Activated CD8-positive, alpha-beta memory T cell treated with anti-CD3 and anti-CD28 coated beads, Interleukin-2, amount 50 U/mL, for 1 hour (primary cell): ENCODE results near the gene IFNAR1.
"Not testable (repeated sequence)": the region's sequence is repeated elsewhere in the genome, so short reads cannot be mapped to it uniquely, and the experiment has no call there.

Source experiments
- DNase-seq: peaks from one replicate; pipeline ENCODE4 v3.0.0-alpha.2; 2020; ENCODE audit errors: extremely low read depth

Gene IFNAR1

GRCh38 chr21:33375101-33375644 is 50.4 kb downstream of the IFNAR1 start:
- no peak for DNase-seq

GRCh38 chr21:33377221-33377920 is 52.6 kb downstream of the IFNAR1 start:
- DNase-seq: no peak

GRCh38 chr21:33378081-33378480 is 53.3 kb downstream of the IFNAR1 start:
- DNase-seq: no peak

- DNase-seq: not testable (repeated sequence)
These were observed 55.2 kb downstream of the IFNAR1 start for GRCh38 chr21:33379934-33380333.

GRCh38 chr21:33380483-33380998 is 55.8 kb downstream of the IFNAR1 start:
- DNase-seq: peak; percentile 64

GRCh38 chr21:33381381-33381780 is 56.6 kb downstream of the IFNAR1 start:
- not testable (repeated sequence) for DNase-seq

GRCh38 chr21:33383056-33383888 is 58.5 kb downstream of the IFNAR1 start:
- DNase-seq: no peak

- no peak for DNase-seq
These were observed 60.1 kb downstream of the IFNAR1 start for GRCh38 chr21:33384841-33385331.

GRCh38 chr21:33386222-33386784 is 61.5 kb downstream of the IFNAR1 start:
- no peak for DNase-seq

- no peak for DNase-seq
These were observed 62.5 kb downstream of the IFNAR1 start for GRCh38 chr21:33387294-33387693.

GRCh38 chr21:33388188-33388587 is 63.4 kb downstream of the IFNAR1 start:
- no peak for DNase-seq

- no peak for DNase-seq
These were observed 65.7 kb downstream of the IFNAR1 start for GRCh38 chr21:33390479-33390878.

- DNase-seq: no peak
These were observed 66.9 kb downstream of the IFNAR1 start for GRCh38 chr21:33391656-33392055.

GRCh38 chr21:33392284-33392985 is 67.7 kb downstream of the IFNAR1 start:
- DNase-seq: no peak

GRCh38 chr21:33393348-33393747 is 68.6 kb downstream of the IFNAR1 start:
- DNase-seq: no peak

GRCh38 chr21:33394260-33394659 is 69.5 kb downstream of the IFNAR1 start:
- DNase-seq: no peak

GRCh38 chr21:33395891-33396331 is 71.1 kb downstream of the IFNAR1 start:
- no peak for DNase-seq

- DNase-seq: no peak
These were observed 71.7 kb downstream of the IFNAR1 start for GRCh38 chr21:33396436-33396835.

GRCh38 chr21:33396951-33397350 is 72.2 kb downstream of the IFNAR1 start:
- DNase-seq: no peak

- DNase-seq: no peak
These were observed 72.9 kb downstream of the IFNAR1 start for GRCh38 chr21:33397717-33398116.

- no peak for DNase-seq
These were observed 73.6 kb downstream of the IFNAR1 start for GRCh38 chr21:33398361-33398760.
